Panc1 (cell line): ENCODE results near the gene NBEAL2.

Source experiments
- REST ChIP-seq, 2 experiments: IDR thresholded peaks; 2 replicates each; pipeline ENCODE4 v1.6.1; 2011 to 2012; ENCODE audit warnings: low read depth in 2 of 2, control low read depth in 1 of 2, low read length in 1 of 2, mild to moderate bottlenecking in 1 of 2, moderate library complexity in 1 of 2; ENCODE audit not compliant: insufficient read depth in 1 of 2
- SIN3A ChIP-seq: IDR thresholded peaks from 2 replicates; pipeline ENCODE4 v1.6.1; 2012; ENCODE audit warnings: low read depth, mild to moderate bottlenecking, low read length, moderate library complexity, borderline replicate concordance; ENCODE audit not compliant: insufficient read depth
- TF ChIP-seq, protein P1 (sequence below): fragments of 450-650 bp; IDR thresholded peaks from 2 replicates; pipeline ENCODE4 v1.5.1; 2017; ENCODE audit warnings: mild to moderate bottlenecking

DNA sequence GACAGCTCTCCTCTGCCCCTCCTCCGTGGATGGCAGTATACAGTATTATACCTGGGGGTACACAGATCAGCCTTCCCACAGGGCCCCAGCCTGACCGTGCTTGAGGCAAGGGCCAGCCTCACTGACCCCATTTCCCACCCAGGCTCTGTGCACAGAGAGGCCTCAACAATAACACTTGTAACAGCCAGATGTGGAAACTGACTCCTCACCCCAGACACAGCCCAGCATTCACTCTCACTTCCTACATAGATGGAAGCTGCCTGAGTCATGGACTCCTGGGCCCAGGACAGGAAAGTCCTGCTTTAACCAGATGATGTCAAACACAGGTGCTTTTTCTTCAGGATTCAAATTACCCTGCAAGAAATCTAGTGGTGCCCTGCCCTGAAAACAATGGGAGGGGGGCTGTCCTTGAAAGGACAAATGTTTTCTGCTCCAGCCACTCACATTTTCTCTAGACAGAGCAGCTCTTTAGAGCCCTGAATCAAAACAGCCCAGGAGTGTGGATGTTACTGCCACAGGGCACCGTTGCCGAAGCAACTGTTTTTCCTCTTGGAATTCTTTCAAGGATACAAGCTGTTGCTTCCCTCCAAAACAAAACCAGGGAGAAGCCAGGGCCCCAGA, 19.3 kb upstream of the NBEAL2 start:
- TF ChIP-seq, protein P1, sequence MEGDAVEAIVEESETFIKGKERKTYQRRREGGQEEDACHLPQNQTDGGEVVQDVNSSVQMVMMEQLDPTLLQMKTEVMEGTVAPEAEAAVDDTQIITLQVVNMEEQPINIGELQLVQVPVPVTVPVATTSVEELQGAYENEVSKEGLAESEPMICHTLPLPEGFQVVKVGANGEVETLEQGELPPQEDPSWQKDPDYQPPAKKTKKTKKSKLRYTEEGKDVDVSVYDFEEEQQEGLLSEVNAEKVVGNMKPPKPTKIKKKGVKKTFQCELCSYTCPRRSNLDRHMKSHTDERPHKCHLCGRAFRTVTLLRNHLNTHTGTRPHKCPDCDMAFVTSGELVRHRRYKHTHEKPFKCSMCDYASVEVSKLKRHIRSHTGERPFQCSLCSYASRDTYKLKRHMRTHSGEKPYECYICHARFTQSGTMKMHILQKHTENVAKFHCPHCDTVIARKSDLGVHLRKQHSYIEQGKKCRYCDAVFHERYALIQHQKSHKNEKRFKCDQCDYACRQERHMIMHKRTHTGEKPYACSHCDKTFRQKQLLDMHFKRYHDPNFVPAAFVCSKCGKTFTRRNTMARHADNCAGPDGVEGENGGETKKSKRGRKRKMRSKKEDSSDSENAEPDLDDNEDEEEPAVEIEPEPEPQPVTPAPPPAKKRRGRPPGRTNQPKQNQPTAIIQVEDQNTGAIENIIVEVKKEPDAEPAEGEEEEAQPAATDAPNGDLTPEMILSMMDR: no peak
- TF ChIP-seq REST (IDR thresholded peaks at IDR 0.05; ENCODE audit: insufficient read depth in 1 of 2, low read depth in 2 of 2, low read length in 1 of 2) (no peak), SIN3A (no peak)
